HG03469 (cell line): Measurements from ENCODE around the gene IGF2.

Experiments used
- ATAC-seq: cut with Tn5 transposase; IDR thresholded peaks from one replicate; pipeline ENCODE4 v1.9.1; 2021; ENCODE audit warnings: mild to moderate bottlenecking, moderate library complexity, moderate number of reproducible peaks; ENCODE audit not compliant: unreplicated experiment

Gene IGF2

DNA sequence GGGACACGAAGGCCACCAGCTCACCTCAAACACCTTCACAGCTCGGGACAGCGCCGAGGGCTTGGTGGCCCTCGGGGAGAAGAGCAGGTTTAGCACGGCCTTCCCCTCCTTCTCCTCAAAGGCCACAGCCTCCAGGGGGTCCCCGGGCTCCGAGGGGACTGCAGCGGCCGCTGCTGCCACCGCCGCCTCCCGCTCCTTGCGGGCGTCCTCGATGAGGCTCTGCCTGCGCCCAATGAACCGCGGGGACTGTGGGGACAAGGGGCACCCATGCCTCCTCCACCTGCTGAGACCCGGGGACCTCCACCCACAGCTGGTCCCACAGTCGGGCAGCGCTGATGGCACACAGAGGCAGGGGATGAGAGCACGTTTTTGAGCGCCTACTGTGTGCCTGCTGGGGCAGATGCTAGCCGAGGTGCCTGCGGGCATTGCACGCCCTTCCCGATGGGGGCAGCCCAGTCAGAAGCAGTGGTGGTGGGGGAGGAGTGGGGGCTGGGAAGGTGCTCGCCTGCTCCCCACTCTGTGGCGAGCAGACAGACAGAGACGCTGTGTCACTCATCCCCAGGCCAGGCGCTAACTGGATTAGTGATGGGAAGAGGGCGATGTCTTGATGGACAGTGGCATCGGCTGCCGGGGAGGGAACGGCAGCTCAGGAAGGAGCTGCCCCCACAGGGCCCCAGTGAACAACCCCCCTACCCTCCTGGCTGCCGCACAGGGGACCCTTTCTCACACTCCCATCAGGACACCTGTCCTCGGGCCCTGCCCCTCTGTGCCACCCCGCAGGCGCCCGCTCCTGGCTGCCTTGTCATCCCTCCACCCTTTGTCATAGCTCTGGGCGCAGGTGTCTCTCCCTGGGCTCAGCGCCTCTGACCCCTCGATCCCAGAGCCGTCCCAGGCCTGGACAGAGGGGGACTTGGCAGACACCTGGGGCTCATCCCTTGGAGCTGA is 30.7 kb upstream of the IGF2 start:
- no peak for ATAC-seq

GRCh38 chr11:2169005-2169378 is 29.8 kb upstream of the IGF2 start:
- ATAC-seq, result no peak

- ATAC-seq, result no peak
Observed at GRCh38 chr11:2168286-2169004, 29.3 kb upstream of the IGF2 start.

DNA sequence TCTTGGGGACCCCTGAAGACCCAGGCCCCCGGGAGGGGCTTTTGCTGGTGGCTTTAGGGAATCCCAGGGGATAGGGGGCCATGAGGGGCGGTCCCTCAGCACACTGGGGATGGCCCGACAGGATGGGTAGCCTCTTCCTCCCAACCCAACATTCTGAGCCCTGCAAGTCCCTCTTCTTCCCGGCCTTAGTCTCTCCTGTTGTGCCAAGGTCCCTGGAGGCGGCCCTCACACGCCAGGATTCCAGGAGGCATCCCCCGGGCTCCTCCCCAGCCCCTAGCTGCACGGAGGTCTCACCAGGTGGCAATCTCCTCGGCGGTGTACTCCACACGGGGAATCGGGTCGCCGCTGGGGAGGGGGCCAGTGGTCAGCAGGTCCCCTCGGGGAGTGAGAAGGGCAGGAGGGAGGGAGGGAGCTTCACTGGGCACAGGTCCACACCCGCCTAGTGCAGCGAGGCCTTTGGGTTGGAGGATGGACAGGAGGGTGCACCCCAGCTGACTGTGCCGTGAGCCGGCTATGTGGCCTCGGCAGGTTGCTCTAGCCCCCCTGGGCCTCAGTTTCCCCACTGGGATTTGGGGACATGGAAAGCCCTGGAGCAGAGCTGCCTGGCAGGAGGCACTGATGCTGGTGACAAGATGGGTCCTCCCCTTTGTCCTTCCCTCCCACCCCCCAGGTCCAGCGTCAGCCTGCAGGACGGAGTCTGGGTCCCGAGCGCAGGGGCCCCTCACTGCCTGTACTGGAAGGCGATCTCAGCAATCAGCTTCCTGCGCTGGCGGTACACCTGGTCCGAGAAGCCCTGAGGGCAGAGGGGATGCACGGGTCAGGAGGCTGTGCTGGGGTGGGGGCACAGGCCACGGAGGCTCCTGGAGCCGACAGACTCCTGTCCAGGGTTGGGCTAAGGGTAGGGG is 28.2 kb upstream of the IGF2 start:
- no peak for ATAC-seq

GRCh38 chr11:2166091-2166851 is 27.1 kb upstream of the IGF2 start:
- ATAC-seq, result no peak

- no peak for ATAC-seq
Observed at GRCh38 chr11:2165571-2165970, 26.4 kb upstream of the IGF2 start.

- no peak for ATAC-seq
Observed at GRCh38 chr11:2164861-2165555, 25.8 kb upstream of the IGF2 start.

- ATAC-seq, result no peak
Observed at GRCh38 chr11:2164081-2164480, 24.9 kb upstream of the IGF2 start.

- no peak for ATAC-seq
Observed at GRCh38 chr11:2163428-2163978, 24.3 kb upstream of the IGF2 start.

GRCh38 chr11:2160736-2161259 is 21.6 kb upstream of the IGF2 start, which contains the start of gene INS:
Gene INS, minus strand, starts transcription at chr11:2161209. Its CDS starts 238 bp downstream, at chr11:2160971.
- ATAC-seq, result no peak

GRCh38 chr11:2159536-2160413 is 20.6 kb upstream of the IGF2 start:
- no peak for ATAC-seq

- ATAC-seq, result no peak
Observed at GRCh38 chr11:2158966-2159365, 19.8 kb upstream of the IGF2 start.

- ATAC-seq, result no peak
Observed at GRCh38 chr11:2158296-2158737, 19.1 kb upstream of the IGF2 start.

DNA sequence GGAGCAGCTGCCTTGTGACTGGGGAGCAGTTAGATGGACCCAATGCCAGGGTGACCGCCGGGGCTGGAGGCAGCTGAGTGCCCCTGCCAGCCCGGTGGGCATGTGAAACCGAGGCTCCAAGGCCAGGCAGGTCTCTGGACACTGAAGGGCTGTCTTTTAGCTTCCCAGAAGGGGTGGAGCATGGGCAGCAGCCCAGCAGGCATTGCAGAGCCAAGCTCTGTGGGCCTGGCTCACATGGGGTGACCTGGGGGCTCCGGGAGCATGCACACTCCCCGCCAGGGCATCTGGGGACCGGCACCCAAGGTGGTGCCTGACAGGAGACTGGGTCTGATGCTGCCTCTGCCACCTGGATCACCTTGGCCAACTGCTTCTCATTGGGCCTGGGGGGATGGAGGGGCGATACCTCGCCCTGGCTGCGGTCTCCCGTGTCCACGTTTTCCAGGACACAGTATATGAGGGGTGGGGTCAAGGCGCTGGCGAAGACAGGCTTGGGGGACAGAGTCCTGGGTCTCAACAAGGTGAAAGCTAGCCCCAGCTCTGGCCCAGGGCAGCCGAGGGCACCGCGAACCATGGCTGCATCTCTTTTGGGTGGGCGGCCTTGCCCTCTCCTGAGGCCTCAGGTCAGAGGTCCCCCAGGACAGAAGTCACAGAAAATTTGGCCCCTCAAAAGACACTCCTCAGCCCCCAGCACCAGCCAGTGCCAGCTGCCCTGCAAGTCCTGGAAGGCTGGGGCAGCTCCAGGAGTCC is 18.3 kb upstream of the IGF2 start:
- no peak for ATAC-seq

DNA sequence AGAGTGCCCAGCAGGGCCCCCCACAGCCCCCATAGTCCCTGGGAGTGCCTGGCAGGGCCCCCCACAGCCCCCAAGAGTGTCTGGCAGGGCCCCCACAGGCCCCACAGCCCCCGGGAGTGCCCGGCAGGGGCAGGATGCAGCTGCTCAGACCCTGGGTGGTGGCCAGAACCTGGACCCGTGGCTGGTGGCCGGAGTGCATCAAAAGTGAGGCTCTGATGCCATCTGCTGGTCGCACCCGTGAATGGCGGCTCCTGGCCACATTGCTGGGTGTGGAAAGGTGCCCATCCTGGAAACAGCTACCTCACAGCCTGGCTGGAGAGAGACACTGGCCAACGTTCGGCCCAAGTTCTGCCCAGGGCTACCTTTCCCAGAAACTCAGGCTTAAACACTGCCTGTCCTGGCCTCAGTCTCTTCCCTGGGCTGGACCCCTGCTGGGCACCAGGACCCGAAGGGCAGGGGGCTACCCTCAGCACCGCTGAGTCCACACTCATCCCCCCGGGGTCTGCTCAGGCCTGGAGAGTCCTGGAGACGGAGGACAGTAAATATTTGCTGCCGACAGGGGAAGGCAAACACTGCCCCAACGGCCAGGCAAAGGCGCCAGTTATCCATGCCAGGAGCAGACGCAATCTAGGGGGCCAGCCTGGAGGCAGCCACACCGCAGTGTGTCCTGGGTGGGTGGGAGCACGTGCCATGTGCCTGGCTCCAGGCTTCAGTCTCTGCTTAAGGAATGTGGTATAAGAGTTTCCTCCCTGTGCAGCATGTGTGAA is 17.4 kb upstream of the IGF2 start:
- no peak for ATAC-seq

DNA sequence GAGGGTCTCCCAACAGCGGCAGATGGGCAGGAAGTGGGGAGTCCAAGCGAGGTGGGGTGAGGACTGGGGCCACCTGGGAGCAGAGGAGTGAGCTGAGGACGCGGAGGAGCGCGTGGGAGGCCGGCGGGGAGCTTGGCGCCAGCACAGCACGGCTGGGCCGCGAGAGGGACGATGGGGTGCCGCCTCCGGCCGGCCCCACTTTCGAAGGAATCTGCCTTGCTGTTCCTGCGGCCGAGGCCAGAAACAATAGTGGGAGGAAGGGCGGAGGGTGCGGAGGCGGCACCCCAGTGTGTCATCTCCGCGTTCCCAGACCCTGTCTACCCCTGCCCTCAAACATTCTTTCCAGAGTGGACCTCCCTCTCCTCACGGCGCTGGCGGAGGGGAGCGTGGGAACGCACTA is 16.3 kb upstream of the IGF2 start:
- ATAC-seq, result no peak

DNA sequence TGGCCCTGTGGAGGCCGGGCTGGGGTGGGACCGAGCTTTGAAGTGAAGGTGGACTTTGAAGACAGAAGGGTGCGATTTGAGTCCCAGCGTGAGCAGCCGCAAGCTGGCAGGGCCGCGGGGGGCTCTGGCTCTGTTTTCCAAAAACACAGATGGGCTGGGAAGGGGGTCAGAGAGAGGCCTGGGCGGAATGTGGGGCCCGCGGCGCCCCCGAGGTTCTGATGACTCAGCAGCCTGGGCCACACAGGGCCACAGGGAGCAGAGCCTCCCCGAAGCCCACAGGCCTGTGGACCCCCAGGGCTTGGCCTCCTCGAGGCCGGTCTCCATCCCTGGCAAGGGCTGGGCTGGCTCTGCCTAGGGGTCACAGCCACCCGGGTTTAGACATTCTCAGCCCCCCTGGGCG is 15.7 kb upstream of the IGF2 start:
- no peak for ATAC-seq
